Measurements from ENCODE around the gene ZNF362. TPM values are rescaled to one million over a fixed set of nuclear protein-coding genes. Genes with fewer than 3 reads are reported as not detected.

Gene ZNF362
- total and polyA plus RNA-seq, 10 of the 15 experiments (the other 5 are each of a cell fraction or from before 2014, with no cell fraction given), result 0.74 to 22.8 (median 7.4) TPM

DNA sequence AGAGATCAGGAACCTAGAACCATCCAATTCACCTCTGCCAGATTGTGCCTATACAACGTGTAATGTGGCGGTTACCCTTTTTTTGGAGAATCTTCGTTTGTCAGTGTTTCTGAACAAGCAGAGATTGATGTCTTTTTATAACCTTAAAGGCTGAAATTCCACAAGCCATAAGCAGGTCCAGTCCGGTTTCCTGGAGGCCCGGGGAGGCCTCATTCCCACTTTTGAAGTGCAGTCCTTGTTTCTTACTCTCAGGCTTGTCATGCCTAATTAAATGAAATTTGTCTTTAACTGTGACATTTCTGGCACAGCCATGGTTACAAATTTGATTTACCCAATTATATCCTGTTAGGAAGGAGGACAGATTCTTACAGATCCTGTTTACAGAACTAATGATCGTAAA lies 27.8 kb downstream of the ZNF362 start (continued):
- TF ChIP-seq, protein P1, sequence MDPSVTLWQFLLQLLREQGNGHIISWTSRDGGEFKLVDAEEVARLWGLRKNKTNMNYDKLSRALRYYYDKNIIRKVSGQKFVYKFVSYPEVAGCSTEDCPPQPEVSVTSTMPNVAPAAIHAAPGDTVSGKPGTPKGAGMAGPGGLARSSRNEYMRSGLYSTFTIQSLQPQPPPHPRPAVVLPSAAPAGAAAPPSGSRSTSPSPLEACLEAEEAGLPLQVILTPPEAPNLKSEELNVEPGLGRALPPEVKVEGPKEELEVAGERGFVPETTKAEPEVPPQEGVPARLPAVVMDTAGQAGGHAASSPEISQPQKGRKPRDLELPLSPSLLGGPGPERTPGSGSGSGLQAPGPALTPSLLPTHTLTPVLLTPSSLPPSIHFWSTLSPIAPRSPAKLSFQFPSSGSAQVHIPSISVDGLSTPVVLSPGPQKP (IDR thresholded peaks at IDR 0.05; ENCODE audit: low read depth, low read length), result no peak
- TF ChIP-seq BCL11A (IDR thresholded peaks at IDR 0.05; ENCODE audit: low read depth, low read length) (no peak), FOXM1 (IDR thresholded peaks at IDR 0.05; ENCODE audit: low read depth, low read length) (no peak), BACH1 (IDR thresholded peaks at IDR 0.05; ENCODE audit: borderline replicate concordance) (no peak), RB1 (IDR thresholded peaks at IDR 0.05; ENCODE audit: borderline replicate concordance) (no peak), STAT3 (IDR thresholded peaks at IDR 0.05; ENCODE audit: low read depth, low read length) (no peak), BRCA1 (IDR thresholded peaks at IDR 0.05; ENCODE audit: low read depth, low read length) (no peak), SRF (IDR thresholded peaks at IDR 0.05; ENCODE audit: low read depth in 2 of 2, low read length in 2 of 2) (no peak), WRNIP1 (IDR thresholded peaks at IDR 0.05; ENCODE audit: borderline replicate concordance, low read depth, low read length) (no peak)
- TF ChIP-seq, protein P2, sequence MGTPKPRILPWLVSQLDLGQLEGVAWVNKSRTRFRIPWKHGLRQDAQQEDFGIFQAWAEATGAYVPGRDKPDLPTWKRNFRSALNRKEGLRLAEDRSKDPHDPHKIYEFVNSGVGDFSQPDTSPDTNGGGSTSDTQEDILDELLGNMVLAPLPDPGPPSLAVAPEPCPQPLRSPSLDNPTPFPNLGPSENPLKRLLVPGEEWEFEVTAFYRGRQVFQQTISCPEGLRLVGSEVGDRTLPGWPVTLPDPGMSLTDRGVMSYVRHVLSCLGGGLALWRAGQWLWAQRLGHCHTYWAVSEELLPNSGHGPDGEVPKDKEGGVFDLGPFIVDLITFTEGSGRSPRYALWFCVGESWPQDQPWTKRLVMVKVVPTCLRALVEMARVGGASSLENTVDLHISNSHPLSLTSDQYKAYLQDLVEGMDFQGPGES (IDR thresholded peaks at IDR 0.05), result no peak
- TF ChIP-seq, protein P3, sequence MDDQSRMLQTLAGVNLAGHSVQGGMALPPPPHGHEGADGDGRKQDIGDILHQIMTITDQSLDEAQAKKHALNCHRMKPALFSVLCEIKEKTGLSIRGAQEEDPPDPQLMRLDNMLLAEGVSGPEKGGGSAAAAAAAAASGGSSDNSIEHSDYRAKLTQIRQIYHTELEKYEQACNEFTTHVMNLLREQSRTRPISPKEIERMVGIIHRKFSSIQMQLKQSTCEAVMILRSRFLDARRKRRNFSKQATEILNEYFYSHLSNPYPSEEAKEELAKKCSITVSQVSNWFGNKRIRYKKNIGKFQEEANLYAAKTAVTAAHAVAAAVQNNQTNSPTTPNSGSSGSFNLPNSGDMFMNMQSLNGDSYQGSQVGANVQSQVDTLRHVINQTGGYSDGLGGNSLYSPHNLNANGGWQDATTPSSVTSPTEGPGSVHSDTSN (IDR thresholded peaks at IDR 0.05; ENCODE audit: insufficient replicate concordance, low read depth, low read length), result no peak

Measured in GM12878 (cell line).